PC-9 (cell line): ENCODE measurements around the gene LMO2. TPM values are rescaled to one million over a fixed set of nuclear protein-coding genes. Genes with fewer than 3 reads are reported as not detected.

ENCODE experiments used
- BruUV-seq: library from RNA; stranded (reverse); fragments of 400-500 nt; replicated peaks from 2 replicates; lab custom pipeline; 2021; lab: Mats Ljungman, UMichigan
- CTCF ChIA-PET: fragments of 300-600 bp; sonication (Branson Sonifier 250); formaldehyde crosslinking; loops from one replicate; lab custom pipeline; 2022; ENCODE audit warnings: antibody characterized with exemption; lab: Charles Lee
- POLR2A ChIA-PET: fragments of 300-600 bp; sonication (Branson Sonifier 250); formaldehyde crosslinking; loops from one replicate; lab custom pipeline; 2022; ENCODE audit warnings: antibody characterized with exemption; ENCODE audit not compliant: unreplicated experiment; lab: Charles Lee
- DNase-seq, 2 experiments: peaks; one replicate each; pipeline versions ENCODE4 v3.0.0 to v3.0.0-alpha.2; 2015 to 2022; ENCODE audit warnings: mixed read lengths in 1 of 2
- H2AFZ ChIP-seq: fragments of 200-600 bp; sonication (generic); 2 replicates; pipeline ENCODE4 v1.8.1; 2017; ENCODE audit warnings: antibody characterized with exemption
- H3F3A ChIP-seq: fragments of 200-600 bp; sonication (generic); 2 replicates; pipeline ENCODE4 v1.8.1; 2017; ENCODE audit warnings: antibody characterized with exemption, mild to moderate bottlenecking, low read depth; ENCODE audit not compliant: insufficient read depth
- H3K27ac ChIP-seq: fragments of 200-600 bp; sonication (generic); 2 replicates; pipeline ENCODE4 v1.6.1; 2016; ENCODE audit warnings: mixed run types
- H3K27me3 ChIP-seq: fragments of 200-600 bp; sonication (generic); 2 replicates; pipeline ENCODE4 v1.6.1; 2016; ENCODE audit warnings: low read depth, mixed run types; ENCODE audit not compliant: insufficient read depth
- H3K36me3 ChIP-seq: fragments of 200-600 bp; sonication (generic); 2 replicates; pipeline ENCODE4 v1.6.1; 2016; ENCODE audit warnings: low read depth, mixed run types
- H3K4me1 ChIP-seq: fragments of 200-600 bp; sonication (generic); replicated peaks from 2 replicates; pipeline ENCODE4 v1.6.1; 2016; ENCODE audit warnings: mixed run types; ENCODE audit not compliant: insufficient read depth
- H3K4me2 ChIP-seq: fragments of 200-600 bp; sonication (generic); 2 replicates; pipeline ENCODE4 v1.6.1; 2017; ENCODE audit warnings: mixed run types
- H3K4me3 ChIP-seq: fragments of 200-600 bp; sonication (generic); 2 replicates; pipeline ENCODE4 v1.6.1; 2016; ENCODE audit warnings: mixed run types
- H3K79me2 ChIP-seq: fragments of 200-600 bp; sonication (generic); 2 replicates; pipeline ENCODE4 v1.6.1; 2017; ENCODE audit warnings: low read depth, mixed run types
- H3K9me2 ChIP-seq: fragments of 200-600 bp; sonication (generic); 2 replicates; pipeline ENCODE4 v1.8.1; 2017; ENCODE audit warnings: mild to moderate bottlenecking; ENCODE audit not compliant: insufficient read depth
- H3K9me3 ChIP-seq: fragments of 200-600 bp; sonication (generic); 2 replicates; pipeline ENCODE4 v1.8.1; 2016; ENCODE audit warnings: low read depth; ENCODE audit not compliant: insufficient read depth
- H4K20me1 ChIP-seq: fragments of 200-600 bp; sonication (generic); 2 replicates; pipeline ENCODE4 v1.8.1; 2017; ENCODE audit not compliant: insufficient read depth
- EZH2 ChIP-seq: fragments of 200-600 bp; sonication (generic); IDR thresholded peaks from 2 replicates; pipeline ENCODE4 v1.8.0; 2017; ENCODE audit warnings: antibody characterized with exemption, low read depth
- intact Hi-C: fragments of 100-400 bp; cut with micrococcal nuclease; formaldehyde crosslinking; loops from one replicate; pipeline ENCODE4 v1.10.0; 2022; ENCODE audit not compliant: unreplicated experiment
- total RNA-seq: library from RNA; stranded (reverse); gene quantifications from 2 replicates; pipeline ENCODE4 v1.2.3, GENCODE V29; 2021
- TF ChIP-seq, protein P1 (sequence below): fragments of 200-600 bp; sonication (generic); conservative IDR thresholded peaks from 2 replicates; pipeline ENCODE4 v1.6.1; 2017; ENCODE audit warnings: mixed run types, antibody characterized with exemption, mild to moderate bottlenecking, moderate library complexity

The LMO2 gene
- total RNA-seq, 1 experiment from 2014 or later = 0.28 TPM

DNA sequence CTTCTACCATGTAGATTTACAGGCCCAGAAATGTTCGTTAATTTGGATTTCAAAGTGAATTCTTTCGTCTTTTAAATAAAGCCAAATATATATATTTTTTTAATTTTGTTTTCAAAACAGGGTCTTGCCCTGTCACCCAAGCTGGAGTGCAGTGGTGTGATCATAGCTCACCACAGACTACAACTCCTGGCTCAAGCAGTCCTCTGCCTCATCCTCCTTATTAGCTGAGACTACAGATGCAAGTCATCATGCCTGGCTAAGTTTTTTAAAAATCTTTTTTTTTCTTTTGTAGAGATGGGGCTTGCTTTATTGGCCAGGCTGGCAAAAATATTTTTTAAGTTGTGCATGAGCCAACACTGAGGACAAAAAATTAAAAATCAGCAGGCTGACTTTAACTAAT lies 5.0 kb upstream of the LMO2 start:
- no peaks in the 10 kb centered on the region for H3F3A ChIP-seq
- H3K27ac ChIP-seq = no peak overlapping the region
- BruUV-seq = no TSS peak
- no peaks in the 10 kb centered on the region for H3K4me1 ChIP-seq
- H3K36me3 ChIP-seq = no peaks in the 10 kb centered on the region
- no peak overlapping the region for H3K4me2 ChIP-seq
- ChIA-PET POLR2A (no interaction called here), CTCF (no interaction called here)
- H3K4me3 ChIP-seq = no peak overlapping the region
- TF ChIP-seq, protein P1, sequence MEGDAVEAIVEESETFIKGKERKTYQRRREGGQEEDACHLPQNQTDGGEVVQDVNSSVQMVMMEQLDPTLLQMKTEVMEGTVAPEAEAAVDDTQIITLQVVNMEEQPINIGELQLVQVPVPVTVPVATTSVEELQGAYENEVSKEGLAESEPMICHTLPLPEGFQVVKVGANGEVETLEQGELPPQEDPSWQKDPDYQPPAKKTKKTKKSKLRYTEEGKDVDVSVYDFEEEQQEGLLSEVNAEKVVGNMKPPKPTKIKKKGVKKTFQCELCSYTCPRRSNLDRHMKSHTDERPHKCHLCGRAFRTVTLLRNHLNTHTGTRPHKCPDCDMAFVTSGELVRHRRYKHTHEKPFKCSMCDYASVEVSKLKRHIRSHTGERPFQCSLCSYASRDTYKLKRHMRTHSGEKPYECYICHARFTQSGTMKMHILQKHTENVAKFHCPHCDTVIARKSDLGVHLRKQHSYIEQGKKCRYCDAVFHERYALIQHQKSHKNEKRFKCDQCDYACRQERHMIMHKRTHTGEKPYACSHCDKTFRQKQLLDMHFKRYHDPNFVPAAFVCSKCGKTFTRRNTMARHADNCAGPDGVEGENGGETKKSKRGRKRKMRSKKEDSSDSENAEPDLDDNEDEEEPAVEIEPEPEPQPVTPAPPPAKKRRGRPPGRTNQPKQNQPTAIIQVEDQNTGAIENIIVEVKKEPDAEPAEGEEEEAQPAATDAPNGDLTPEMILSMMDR = no peak
- no peak for TF ChIP-seq EZH2
- no peak for DNase-seq
- intact Hi-C loops = loop anchor here (5.0 kb wide), 1 partner anchor 40 kb away; no protein-coding TSS in a partner anchor
- peaks cover 17% of the 10 kb centered on the region; the same call in 1 of the 2 replicates for H3K27me3 ChIP-seq
- H3K9me3 ChIP-seq = no peaks in the 10 kb centered on the region
- no peaks in the 10 kb centered on the region for H4K20me1 ChIP-seq
- no peaks in the 10 kb centered on the region for H3K9me2 ChIP-seq
- no peak overlapping the region for H2AFZ ChIP-seq
- no peaks in the 10 kb centered on the region for H3K79me2 ChIP-seq

DNA sequence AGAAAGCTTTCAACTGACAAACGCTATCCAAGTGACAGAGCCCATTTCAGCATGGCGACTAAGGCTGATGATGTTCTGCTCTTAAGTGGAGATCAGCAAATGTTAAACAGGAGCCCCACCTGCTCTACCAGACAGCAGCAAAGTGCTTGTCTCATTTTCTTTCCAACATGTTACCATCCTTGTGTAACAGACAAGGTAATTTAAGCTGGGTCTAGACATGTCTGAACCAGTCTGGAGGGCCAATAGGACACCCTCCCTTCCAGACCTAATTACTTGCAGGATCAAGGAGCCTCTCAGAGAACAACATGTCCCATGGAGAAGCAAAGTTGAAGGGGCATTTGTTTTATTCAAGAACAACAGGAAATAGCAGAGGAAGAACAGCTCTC lies 3.9 kb upstream of the LMO2 start:
- no peak overlapping the region for H2AFZ ChIP-seq
- H3K27ac ChIP-seq = no peak overlapping the region

DNA sequence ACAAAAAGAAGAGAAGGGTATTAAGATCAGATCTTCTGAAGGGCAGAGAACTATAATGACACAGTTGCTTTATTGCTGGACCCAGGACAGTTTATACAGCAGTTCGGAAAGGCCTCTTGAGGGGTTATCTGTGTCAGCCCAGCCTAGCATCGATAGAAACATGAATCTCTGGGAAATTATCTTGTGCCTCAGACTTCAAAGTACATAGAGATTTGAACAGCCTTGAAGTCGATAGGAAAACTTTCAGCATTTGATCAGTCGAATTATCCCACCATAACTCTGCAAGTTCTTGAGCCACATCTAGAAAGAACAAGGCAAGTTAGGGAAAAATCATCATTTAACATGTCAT lies 2.5 kb upstream of the LMO2 start:
- no peak for DNase-seq
- intact Hi-C loops = no loop called here
- Histone ChIP-seq H3K27me3 (peaks cover 10% of the 10 kb centered on the region; the same call in 1 of the 2 replicates), H4K20me1 (no peaks in the 10 kb centered on the region), H3K79me2 (no peaks in the 10 kb centered on the region), H3K9me2 (no peaks in the 10 kb centered on the region), H3K36me3 (no peaks in the 10 kb centered on the region), H3K4me3 (no peak overlapping the region), H3K9me3 (no peaks in the 10 kb centered on the region), H3F3A (no peaks in the 10 kb centered on the region), H2AFZ (no peak overlapping the region), H3K4me1 (no peaks in the 10 kb centered on the region), H3K4me2 (no peak overlapping the region), H3K27ac (no peak overlapping the region)
- BruUV-seq = no TSS peak
- CTCF ChIA-PET = no interaction called here
- TF ChIP-seq, protein P1 = no peak
- TF ChIP-seq EZH2 = no peak
- POLR2A ChIA-PET = no interaction called here

More for the DNA sequence above, 3.9 kb upstream of the LMO2 start:
- Histone ChIP-seq H3K36me3 (no peaks in the 10 kb centered on the region), H3K9me2 (no peaks in the 10 kb centered on the region), H3K27me3 (peaks cover 9% of the 10 kb centered on the region; the same call in 1 of the 2 replicates), H3F3A (no peaks in the 10 kb centered on the region), H3K79me2 (no peaks in the 10 kb centered on the region), H3K9me3 (no peaks in the 10 kb centered on the region), H3K4me1 (no peaks in the 10 kb centered on the region), H3K4me2 (no peak overlapping the region), H4K20me1 (no peaks in the 10 kb centered on the region), H3K4me3 (no peak overlapping the region)
- no TSS peak for BruUV-seq
- no peak for DNase-seq
- ChIA-PET POLR2A (no interaction called here), CTCF (interaction anchor here (0.6 kb wide), 1 partner anchor 92 kb away, joined by 3 read pairs; no protein-coding TSS in a partner anchor)
- intact Hi-C loops = loop anchor here (5.0 kb wide), 1 partner anchor 42 kb away; no protein-coding TSS in a partner anchor
- TF ChIP-seq, protein P1 = no peak
- no peak for TF ChIP-seq EZH2
